ENCODE results near the gene NOC2L.
"Not testable (repeated sequence)": the region's sequence is repeated elsewhere in the genome, so short reads cannot be mapped to it uniquely, and the experiment has no call there.

Gene NOC2L

DNA sequence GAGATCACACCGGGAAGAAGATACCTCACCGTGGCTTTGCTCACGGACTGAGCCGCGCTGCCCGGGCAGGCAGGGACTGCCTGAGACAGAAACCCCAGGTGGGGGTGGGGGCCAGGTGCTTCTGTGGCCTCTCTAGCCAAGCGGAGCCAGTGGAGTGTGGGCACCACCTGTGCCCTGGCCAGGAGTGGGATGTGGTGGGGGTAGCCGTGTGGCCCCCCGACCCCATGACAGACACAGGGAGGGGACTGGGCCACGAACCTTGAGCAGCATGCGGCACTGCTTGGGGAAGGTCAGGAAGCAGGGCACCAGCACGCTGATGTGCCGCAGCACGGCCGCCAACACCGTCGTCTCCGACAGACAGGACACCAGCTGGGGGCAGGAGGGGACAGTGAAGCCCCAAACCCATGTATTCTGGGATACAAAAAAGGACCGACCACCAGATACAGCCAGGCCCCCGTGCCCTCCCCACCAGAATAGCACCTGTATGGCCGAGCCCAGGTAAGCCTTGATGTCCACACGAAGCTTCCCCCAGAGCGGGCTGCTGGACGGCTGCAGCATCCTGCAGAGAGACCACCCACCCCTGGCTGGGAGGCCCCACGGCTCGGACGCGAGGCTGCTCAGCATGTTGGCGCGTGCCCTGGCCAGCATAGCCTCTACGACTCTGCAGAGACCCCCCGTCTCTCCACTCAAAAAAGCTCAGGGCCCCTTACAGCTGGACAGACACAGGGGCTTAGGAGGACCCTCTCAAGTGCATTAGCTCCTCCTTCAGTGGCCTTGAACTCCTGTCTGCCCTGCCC lies 5.3 kb downstream of the NOC2L start:
- no peak overlapping the region for H3K4me3 ChIP-seq (ENCODE audit: low read length)
- no peak for DNase-seq (ENCODE audit: low read depth)
- TF ChIP-seq, protein P1, sequence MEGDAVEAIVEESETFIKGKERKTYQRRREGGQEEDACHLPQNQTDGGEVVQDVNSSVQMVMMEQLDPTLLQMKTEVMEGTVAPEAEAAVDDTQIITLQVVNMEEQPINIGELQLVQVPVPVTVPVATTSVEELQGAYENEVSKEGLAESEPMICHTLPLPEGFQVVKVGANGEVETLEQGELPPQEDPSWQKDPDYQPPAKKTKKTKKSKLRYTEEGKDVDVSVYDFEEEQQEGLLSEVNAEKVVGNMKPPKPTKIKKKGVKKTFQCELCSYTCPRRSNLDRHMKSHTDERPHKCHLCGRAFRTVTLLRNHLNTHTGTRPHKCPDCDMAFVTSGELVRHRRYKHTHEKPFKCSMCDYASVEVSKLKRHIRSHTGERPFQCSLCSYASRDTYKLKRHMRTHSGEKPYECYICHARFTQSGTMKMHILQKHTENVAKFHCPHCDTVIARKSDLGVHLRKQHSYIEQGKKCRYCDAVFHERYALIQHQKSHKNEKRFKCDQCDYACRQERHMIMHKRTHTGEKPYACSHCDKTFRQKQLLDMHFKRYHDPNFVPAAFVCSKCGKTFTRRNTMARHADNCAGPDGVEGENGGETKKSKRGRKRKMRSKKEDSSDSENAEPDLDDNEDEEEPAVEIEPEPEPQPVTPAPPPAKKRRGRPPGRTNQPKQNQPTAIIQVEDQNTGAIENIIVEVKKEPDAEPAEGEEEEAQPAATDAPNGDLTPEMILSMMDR (conservative IDR thresholded peaks at IDR 0.05; ENCODE audit: low read depth, low read length), result no peak

DNA sequence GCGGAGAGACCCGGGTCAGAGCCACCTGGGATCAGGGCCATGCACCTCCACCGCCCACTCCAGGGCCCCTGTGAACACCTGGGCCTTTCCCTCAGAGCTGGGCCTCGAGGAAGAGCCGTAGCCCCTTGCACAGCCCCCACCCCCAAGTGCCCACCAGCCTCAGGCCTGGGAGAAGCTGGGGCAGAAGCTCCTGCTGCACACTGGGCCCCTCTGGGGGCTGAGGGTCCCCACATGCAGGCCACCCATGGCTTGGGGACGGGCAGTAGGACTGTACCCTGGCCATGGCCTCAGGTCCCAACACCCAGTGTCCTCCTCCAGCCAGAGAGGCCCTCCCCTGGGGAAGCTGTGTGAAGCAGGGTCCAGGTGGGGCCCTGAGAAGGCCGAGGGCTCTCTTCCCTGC lies 6.5 kb downstream of the NOC2L start:
- no peak for DNase-seq (ENCODE audit: low read depth)
- no peak overlapping the region for H3K4me3 ChIP-seq (ENCODE audit: low read length)
- TF ChIP-seq, protein P1 (conservative IDR thresholded peaks at IDR 0.05; ENCODE audit: low read depth, low read length), result no peak

DNA sequence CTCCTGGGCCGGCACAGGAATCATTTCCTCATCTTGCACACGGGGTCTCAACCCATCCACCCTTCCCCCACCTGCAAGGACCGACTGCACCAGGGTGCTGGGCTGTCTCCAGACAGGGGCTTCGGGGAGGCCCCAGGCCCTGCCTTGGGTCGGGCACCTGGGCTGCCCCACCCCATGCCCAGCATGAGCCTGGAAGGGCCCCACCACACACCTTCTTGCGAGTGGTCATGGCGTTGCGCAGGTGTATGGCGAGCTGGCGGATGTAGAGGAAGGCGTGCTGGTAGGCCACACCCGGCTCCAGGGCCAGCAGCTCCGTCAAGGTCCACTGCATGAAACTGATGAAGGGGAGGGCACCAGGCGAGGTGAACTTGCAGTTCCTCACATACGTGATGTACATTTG lies 6.9 kb downstream of the NOC2L start:
- no peak overlapping the region for H3K4me3 ChIP-seq (ENCODE audit: low read length)
- no peak for DNase-seq (ENCODE audit: low read depth)
- TF ChIP-seq, protein P1 (conservative IDR thresholded peaks at IDR 0.05; ENCODE audit: low read depth, low read length), result no peak

DNA sequence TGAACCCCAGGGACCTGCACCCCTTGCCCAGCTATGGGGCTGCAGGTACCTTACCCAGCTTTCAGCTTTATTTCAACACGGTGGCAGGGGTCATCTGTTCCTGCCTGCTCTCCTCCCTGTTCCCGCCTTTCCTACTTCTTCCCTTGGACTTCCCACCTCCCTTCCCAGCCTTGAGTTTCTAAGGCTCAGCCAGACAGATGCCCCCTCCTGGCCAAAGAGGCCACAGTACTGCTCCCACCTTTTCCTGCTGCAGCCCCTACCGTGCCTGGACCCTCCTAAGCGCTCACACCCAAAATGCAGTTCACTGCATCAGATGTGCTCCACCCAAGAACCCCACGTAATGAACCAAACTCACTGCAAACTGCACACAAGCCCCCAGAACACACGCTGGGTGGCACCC lies 7.7 kb downstream of the NOC2L start:
- H3K4me3 ChIP-seq (ENCODE audit: low read length), result no peak overlapping the region
- no peak for DNase-seq (ENCODE audit: low read depth)
- TF ChIP-seq, protein P1 (conservative IDR thresholded peaks at IDR 0.05; ENCODE audit: low read depth, low read length), result peak; percentile 64

DNA sequence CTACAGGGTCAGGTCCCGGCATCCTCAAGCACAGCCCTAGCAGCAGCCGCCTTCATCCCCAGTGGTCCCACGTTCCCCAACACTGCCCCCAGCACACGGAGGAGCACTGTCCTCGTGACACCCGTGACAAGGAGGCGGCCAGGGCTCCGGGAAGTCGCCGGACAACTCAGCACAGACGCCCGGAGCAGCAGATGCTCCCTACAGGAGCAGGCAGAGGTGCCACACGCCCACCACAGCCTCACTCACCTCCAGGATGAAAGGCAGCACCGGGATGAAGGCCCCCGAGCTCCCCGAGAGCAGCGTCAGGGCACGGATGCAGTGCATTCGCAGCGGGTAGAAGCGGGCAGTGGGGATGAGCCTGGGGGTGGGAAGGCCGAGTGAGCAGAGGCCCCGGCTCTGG lies 8.2 kb downstream of the NOC2L start:
- TF ChIP-seq, protein P1 (conservative IDR thresholded peaks at IDR 0.05; ENCODE audit: low read depth, low read length), result no peak
- no peak overlapping the region for H3K4me3 ChIP-seq (ENCODE audit: low read length)

DNA sequence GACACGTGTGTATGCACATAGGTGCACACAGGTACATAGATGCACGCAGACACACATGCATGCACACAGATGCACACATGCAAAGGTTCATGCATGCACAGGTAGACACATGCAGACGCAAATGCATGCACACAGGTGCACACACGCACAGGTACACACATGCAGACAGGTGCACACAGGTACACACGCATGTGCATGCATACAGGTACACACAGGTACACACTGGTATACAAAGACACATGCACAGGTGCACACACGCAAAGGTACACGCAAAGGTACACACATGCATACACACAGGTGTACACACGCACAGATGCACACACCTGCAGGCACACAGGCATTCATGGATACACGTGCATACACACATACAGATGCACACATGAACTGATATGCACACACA lies 8.8 kb downstream of the NOC2L start:
- TF ChIP-seq, protein P1 (conservative IDR thresholded peaks at IDR 0.05; ENCODE audit: low read depth, low read length), result no peak
- no peak overlapping the region for H3K4me3 ChIP-seq (ENCODE audit: low read length)
- DNase-seq (ENCODE audit: low read depth), result no peak

More for the DNA sequence above, 8.2 kb downstream of the NOC2L start:
- DNase-seq (ENCODE audit: low read depth), result no peak

DNA sequence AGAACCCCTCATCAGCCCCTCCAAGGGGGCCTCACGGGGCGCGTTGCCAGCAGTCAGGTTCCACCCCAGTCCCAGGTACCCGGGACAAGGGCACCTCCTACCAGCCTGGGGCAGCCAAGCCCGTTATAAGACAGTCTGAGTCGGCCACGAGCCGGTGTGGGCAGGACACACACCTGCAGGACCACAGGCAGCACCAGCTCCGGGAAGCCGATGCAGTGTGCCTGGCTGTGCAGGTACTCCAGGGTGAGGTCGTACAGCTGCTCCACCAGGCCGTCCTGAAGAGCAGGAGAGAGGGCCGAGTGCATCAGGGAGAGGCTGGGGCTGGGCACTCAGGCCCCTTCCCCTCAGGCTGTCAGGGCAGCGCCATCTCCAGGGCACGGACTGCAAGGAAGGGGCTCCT lies 11.1 kb downstream of the NOC2L start:
- TF ChIP-seq, protein P1 (conservative IDR thresholded peaks at IDR 0.05; ENCODE audit: low read depth, low read length), result no peak
- DNase-seq (ENCODE audit: low read depth), result no peak
- no peak overlapping the region for H3K4me3 ChIP-seq (ENCODE audit: low read length)

DNA sequence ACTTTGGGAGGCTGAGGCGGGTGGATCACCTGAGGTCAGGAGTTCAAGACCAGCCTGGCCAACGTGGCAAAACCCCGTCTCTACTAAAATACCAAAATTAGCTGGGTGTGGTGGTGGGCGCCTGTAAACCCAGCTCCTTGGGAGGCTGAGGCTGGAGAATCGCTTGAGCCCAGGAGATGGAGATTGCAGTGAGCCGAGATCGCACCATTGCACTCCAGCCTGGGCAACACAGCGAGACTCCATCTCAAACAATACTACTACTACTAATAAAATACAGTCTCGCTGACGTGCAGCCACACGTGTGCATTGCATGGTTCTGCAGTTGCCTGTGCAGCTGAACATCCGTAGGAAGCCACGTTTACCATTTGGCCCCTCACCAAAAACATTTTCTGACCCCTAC lies 12.2 kb downstream of the NOC2L start:
- not testable (repeated sequence) for H3K4me3 ChIP-seq (ENCODE audit: low read length); DNase-seq (ENCODE audit: low read depth)
